GM19372 (cell line): ENCODE results near the gene FAM114A2.
"Not testable (repeated sequence)": the region's sequence is repeated elsewhere in the genome, so short reads cannot be mapped to it uniquely, and the experiment has no call there.

ENCODE experiments used
- ATAC-seq: cut with Tn5 transposase; IDR thresholded peaks from one replicate; pipeline ENCODE4 v1.9.1; 2021; ENCODE audit warnings: mild to moderate bottlenecking, low read depth, moderate library complexity; ENCODE audit not compliant: unreplicated experiment

The FAM114A2 gene

GRCh38 chr5:154038707-154039457 lies at the start of gene FAM114A2, which contains the start of gene MFAP3:
FAM114A2 (minus strand) TSS chr5:154038910; CDS start chr5:154034953, 3,957 bp downstream.
MFAP3 (plus strand) TSS chr5:154038967; CDS start chr5:154049723, 10,756 bp downstream.
- peak; percentile 98 for ATAC-seq

DNA sequence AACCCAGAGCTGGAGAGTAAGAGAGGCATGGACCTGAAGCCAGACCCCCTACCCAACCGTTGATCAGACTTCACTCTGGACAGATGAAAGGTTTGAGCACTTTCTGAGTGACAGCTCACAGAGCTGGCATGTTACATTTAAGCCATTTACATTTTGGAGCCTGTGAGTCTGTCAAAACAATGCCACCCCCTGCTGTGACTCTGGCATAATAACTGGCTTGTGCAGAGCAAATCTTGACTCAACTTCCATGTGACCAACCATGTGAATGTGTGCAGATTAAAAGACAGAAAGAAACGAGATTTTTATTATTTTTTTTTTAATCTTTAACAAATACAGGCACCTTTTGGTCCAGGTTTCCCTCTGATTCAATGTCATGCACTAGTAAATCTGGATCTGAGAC lies 48.5 kb upstream of the FAM114A2 start:
- no peak for ATAC-seq

- no peak for ATAC-seq
Measured at GRCh38 chr5:154086641-154087040, 47.9 kb upstream of the FAM114A2 start.

- no peak for ATAC-seq
Measured at GRCh38 chr5:154086146-154086545, 47.4 kb upstream of the FAM114A2 start.

GRCh38 chr5:154084062-154084639 lies 45.4 kb upstream of the FAM114A2 start:
- ATAC-seq: no peak

DNA sequence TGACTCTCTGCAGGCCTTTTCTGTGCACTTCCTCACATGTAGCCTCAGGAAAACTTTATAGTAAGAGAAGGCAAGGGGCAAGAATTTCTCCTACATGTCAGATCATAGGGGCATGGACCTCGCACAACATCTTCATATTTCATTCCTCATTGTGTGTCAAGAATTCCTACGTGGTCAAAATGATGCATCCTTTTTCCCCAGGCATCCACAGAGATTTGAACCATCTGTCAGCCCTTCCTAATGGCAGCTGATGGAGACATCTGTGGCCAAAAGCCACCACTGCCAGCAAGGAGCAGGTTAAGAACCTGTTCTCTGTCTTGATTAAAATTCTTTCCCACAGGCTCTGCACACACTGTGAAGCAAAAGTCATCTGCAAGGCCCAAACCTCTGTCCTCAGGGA lies 42.5 kb upstream of the FAM114A2 start:
- ATAC-seq: no peak

GRCh38 chr5:154078272-154078671 lies 39.6 kb upstream of the FAM114A2 start:
- ATAC-seq: no peak

DNA sequence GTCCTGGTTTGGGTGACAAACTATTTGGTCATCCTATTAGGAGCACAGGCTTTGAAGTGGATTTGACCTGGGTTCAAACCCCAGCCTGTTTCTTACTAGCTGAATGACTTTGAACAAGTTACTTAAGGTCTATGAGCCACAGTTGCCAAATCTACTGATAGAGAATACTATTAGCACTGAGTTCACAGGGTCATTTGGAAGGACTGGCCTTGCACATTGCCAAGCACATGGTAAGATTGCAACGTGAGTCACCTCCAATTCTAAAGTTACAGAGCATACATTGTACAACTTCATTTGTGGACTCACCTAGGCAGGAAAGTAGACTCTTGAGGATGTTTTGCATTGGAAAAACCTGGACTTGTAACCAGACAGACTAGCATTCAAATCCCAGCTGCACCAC lies 39.0 kb upstream of the FAM114A2 start:
- no peak for ATAC-seq

- ATAC-seq: no peak
Measured at GRCh38 chr5:154076240-154076922, 37.7 kb upstream of the FAM114A2 start.

DNA sequence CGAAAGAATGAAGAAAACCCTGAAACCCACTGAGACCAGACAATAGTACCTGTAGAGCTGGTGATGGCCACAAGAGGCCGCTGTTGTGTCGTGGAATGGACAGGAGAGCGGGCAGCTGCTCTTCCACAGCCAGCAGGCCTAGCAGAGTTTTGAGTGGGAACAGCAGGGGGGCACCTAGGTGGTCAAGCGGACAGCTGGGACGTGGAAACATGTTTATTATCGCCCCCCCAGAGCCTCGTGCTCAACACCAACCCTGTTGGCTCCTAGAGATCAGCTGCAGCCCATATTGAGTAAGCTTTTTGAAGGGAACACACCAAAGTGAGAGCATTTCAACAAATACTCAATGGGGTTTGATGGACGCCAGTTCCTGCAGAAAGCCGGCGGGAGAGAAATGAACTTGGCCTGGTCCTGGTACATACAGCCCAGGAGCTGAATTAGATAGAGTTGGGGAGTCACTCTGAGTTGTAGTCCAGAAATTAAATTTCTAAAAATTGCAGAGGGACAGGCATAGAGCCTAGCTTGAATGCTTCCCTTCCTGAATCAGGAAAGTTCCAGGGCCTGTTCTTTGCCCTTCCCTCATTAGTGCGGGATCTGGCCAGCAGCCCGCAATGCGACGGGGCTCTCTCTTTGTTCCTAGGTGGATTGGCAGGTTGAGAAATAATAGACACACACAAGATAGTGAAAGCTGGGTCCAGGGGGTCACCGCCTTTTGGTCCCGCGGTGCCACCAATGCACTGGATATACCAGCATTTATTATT lies 33.9 kb upstream of the FAM114A2 start:
- ATAC-seq: peak; percentile 98

DNA sequence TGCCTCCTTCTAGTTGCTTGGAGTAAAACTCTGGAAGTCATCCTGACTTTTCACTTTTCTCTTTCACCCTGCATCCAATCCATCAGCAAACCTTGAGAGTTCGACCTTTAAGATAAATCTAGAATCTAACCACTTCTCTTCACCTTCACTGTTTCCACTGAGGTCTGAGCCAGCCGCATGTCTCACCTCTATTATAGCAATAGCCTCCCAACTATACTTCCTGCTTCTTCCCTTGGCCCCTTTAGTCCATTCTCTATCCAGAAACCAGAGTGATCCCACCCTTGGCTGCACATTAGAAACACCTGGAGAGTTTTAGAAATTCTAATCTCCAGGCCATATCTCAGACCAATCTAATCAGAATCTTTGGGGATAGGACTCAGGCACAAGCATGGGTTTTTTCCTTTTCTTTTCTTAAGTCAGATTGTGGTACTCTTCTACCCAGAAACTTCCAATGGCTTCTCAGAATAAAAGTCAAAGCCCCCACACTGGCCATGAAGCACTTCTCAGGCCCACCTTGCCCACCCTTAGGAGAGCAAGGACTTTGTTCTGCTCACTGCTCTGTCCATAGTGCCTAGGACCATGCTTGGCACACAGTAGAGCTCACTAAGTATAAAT lies 33.2 kb upstream of the FAM114A2 start:
- peak; percentile 23 for ATAC-seq

GRCh38 chr5:154069854-154070253 lies 31.1 kb upstream of the FAM114A2 start:
- ATAC-seq: not testable (repeated sequence)

- ATAC-seq: no peak
Measured at GRCh38 chr5:154065971-154066370, 27.3 kb upstream of the FAM114A2 start.

- ATAC-seq: no peak
Measured at GRCh38 chr5:154063372-154063771, 24.7 kb upstream of the FAM114A2 start.

DNA sequence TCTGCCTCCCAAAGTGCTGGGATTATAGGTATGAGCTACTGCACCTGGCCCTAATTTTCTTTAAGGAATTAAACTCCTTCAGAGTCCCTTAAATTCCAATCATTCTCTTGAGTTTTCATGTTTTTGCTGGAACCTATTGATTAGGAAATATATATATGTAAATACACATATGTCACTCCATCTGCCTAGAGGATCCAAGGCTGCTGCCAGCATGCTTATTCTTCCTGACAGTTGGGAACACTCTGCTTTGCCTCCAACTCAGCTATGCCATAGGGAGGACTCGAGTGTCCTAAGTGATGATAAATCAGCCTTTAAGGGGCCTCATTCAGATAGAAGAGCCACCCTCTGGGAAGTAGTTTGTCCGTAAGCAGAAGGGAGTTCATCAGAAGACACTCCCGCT lies 21.9 kb upstream of the FAM114A2 start:
- no peak for ATAC-seq

DNA sequence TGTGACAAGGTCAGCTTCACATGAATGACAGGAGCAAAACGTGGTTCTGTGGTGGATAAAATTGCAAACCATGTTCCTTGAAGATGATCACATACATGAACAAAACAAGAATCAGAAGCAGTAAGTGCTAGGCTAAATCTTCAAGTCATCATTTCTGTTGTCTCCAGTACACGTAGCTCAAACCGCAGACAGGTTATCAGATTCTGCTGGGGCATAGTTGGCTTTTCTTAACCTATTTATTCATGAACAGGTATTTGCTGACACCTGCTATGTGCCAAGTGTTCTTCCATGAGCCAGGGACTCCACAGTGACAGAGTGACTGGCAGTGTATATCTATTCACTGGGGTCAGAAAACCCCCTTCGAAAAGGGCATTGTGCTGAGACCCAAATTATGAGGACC lies 20.9 kb upstream of the FAM114A2 start:
- ATAC-seq: no peak

DNA sequence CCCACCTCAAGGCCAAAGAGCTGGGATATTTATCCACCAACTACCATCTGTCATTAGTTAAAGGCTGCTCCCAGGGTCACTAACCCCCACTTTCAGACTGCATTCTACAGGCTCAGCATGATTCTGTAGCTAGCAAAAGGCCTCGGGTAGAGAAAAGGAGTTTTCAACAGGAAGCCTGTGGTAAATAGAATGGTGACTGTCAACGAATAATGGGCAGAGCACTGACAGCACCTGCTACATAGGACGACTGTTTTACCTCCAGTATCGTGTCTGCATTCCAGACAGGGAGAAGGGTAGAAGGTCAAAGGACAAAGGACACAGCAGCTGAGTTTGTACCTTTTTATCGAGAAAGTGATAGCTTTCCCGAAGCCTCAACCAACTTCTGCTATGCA lies 20.3 kb upstream of the FAM114A2 start:
- peak; percentile 57 for ATAC-seq

- ATAC-seq: peak; percentile 65
Measured at GRCh38 chr5:154058055-154059038, 19.6 kb upstream of the FAM114A2 start.

DNA sequence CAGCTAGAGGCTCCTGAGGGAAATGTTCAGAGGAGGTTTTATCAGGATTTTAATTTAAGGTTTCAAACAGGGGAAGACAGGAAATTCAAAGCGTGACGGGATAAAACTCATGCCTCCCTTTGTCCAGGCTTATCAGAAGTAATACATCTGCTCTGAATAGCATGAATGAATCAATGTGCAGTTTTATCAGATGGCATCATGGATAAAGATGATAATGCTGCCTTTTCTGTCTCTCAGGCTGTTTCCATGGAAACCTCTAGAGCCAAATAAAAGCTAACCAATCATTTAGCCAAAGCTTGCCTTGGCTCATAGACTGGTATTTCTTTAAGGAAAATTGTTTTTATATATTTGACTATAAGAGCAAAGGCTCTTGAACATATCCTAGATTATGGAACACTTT lies 16.5 kb upstream of the FAM114A2 start:
- ATAC-seq: no peak
